SK-N-SH (cell line): ENCODE results near the gene BCR. TPM values are rescaled to one million over a fixed set of nuclear protein-coding genes. Genes with fewer than 3 reads are reported as not detected.

Experiments used
- CTCF ChIA-PET: fragments of 300-600, 350-600 bp; formaldehyde crosslinking; extraction: SDS; loops from one replicate; lab custom pipeline; 2021; lab: Yijun Ruan, JAX
- POLR2A ChIA-PET: fragments of 350-600 bp; sonication (Branson Sonifier 250); formaldehyde crosslinking; extraction: SDS; loops from one replicate; lab custom pipeline; 2020; ENCODE audit warnings: antibody characterized with exemption, inconsistent platforms; lab: Yijun Ruan, JAX
- DNase-seq: peaks from one replicate; pipeline ENCODE4 v3.0.0; 2012
- H2AFZ ChIP-seq: fragments of 200-600 bp; sonication (generic); 2 replicates; pipeline ENCODE4 v1.8.1; 2016; ENCODE audit warnings: antibody characterized with exemption, mild to moderate bottlenecking, low read depth
- H3F3A ChIP-seq: fragments of 200-600 bp; sonication (generic); replicated peaks from 2 replicates; pipeline ENCODE3; 2016; ENCODE audit warnings: antibody characterized with exemption, mild to moderate bottlenecking; ENCODE audit not compliant: insufficient read depth
- H3K27ac ChIP-seq, 2 experiments: fragments of 200-500 bp in 1 of 2; fragments of 200-600 bp in 1 of 2; sonication (Bioruptor generic) in 1 of 2; sonication (generic), shearing (Covaris generic) in 1 of 2; 2 replicates each; pipeline versions ENCODE4 v1.5.1 to v1.6.1; 2014 to 2016; ENCODE audit warnings: low read depth in 2 of 2, inconsistent platforms in 1 of 2, low read length in 1 of 2, mild to moderate bottlenecking in 1 of 2, mixed read lengths in 1 of 2
- H3K27me3 ChIP-seq: fragments of 200-600 bp; sonication (generic), shearing (Covaris generic); 2 replicates; pipeline ENCODE4 v1.6.1; 2016; ENCODE audit warnings: mixed run types; ENCODE audit not compliant: insufficient read depth
- H3K36me3 ChIP-seq, 2 experiments: fragments of 200-500 bp in 1 of 2; fragments of 200-600 bp in 1 of 2; sonication (Bioruptor generic) in 1 of 2; sonication (generic) in 1 of 2; replicated peaks in 1 of 2; 2 replicates each; pipeline versions ENCODE3 to v1.5.1; 2014 to 2016; ENCODE audit warnings: low read length in 1 of 2, mild to moderate bottlenecking in 1 of 2; ENCODE audit not compliant: insufficient read depth in 2 of 2, control insufficient read depth in 1 of 2
- H3K4me1 ChIP-seq, 2 experiments: fragments of 200-500 bp in 1 of 2; fragments of 200-600 bp in 1 of 2; sonication (Bioruptor generic) in 1 of 2; sonication (generic), shearing (Covaris generic) in 1 of 2; 2 replicates each; pipeline versions ENCODE4 v1.5.1 to v1.6.1; 2014 to 2016; ENCODE audit warnings: low read depth in 1 of 2, low read length in 1 of 2, mixed run types in 1 of 2; ENCODE audit not compliant: insufficient read depth in 2 of 2, control insufficient read depth in 1 of 2
- H3K4me2 ChIP-seq: fragments of 200-600 bp; sonication (generic), shearing (Covaris generic); 2 replicates; pipeline ENCODE4 v1.6.1; 2017; ENCODE audit warnings: mixed run types
- H3K4me3 ChIP-seq, 2 experiments: fragments of 200-500 bp in 1 of 2; fragments of 200-600 bp in 1 of 2; sonication (Bioruptor generic) in 1 of 2; sonication (generic), shearing (Covaris generic) in 1 of 2; 2 replicates each; pipeline versions ENCODE4 v1.5.1 to v1.8.1; 2014 to 2016; ENCODE audit warnings: low read depth in 2 of 2, inconsistent platforms in 1 of 2, low read length in 1 of 2, mild to moderate bottlenecking in 1 of 2, mixed read lengths in 1 of 2, moderate library complexity in 1 of 2
- H3K79me2 ChIP-seq: fragments of 200-600 bp; sonication (generic); 2 replicates; pipeline ENCODE4 v1.8.1; 2017; ENCODE audit warnings: mild to moderate bottlenecking; ENCODE audit not compliant: insufficient read depth
- H3K9ac ChIP-seq: fragments of 200-600 bp; sonication (generic); 2 replicates; pipeline ENCODE4 v1.6.1; 2017; ENCODE audit warnings: mixed run types
- H3K9me2 ChIP-seq: fragments of 200-600 bp; sonication (generic); 2 replicates; pipeline ENCODE4 v1.6.1; 2017; ENCODE audit warnings: mixed run types
- H3K9me3 ChIP-seq: fragments of 200-600 bp; sonication (generic); 2 replicates; pipeline ENCODE4 v1.6.1; 2017; ENCODE audit warnings: mixed run types, mild to moderate bottlenecking, moderate library complexity
- H4K20me1 ChIP-seq: fragments of 200-600 bp; sonication (generic); 2 replicates; pipeline ENCODE4 v1.6.1; 2017; ENCODE audit warnings: mild to moderate bottlenecking, mixed run types; ENCODE audit not compliant: insufficient read depth
- EP300 ChIP-seq, 2 experiments: IDR thresholded peaks; 2 replicates each; pipeline versions ENCODE4 v1.4.0 to v1.6.1; 2012; ENCODE audit warnings: borderline replicate concordance in 1 of 2, low read depth in 1 of 2, low read length in 1 of 2
- FOSL2 ChIP-seq: IDR thresholded peaks from 2 replicates; pipeline ENCODE4 v1.4.0; 2012; ENCODE audit warnings: low read depth, mild to moderate bottlenecking, moderate library complexity, borderline replicate concordance
- FOXJ3 ChIP-seq: sonication (generic); formaldehyde crosslinking; IDR thresholded peaks from 2 replicates; pipeline ENCODE4 v1.5.1; 2020; ENCODE audit warnings: mild to moderate bottlenecking, missing genetic modification reagents
- FOXM1 ChIP-seq: IDR thresholded peaks from 2 replicates; pipeline ENCODE4 v1.4.0; 2012; ENCODE audit warnings: low read depth, mild to moderate bottlenecking
- GATA2 ChIP-seq: sonication (generic); formaldehyde crosslinking; IDR thresholded peaks from 2 replicates; pipeline ENCODE4 v1.5.0; 2020; ENCODE audit warnings: mild to moderate bottlenecking, missing genetic modification reagents
- JUND ChIP-seq: IDR thresholded peaks from 2 replicates; pipeline ENCODE4 v1.4.0; 2012
- MEF2A ChIP-seq: IDR thresholded peaks from 2 replicates; pipeline ENCODE4 v1.4.0; 2012; ENCODE audit warnings: low read depth, borderline replicate concordance
- MXI1 ChIP-seq: IDR thresholded peaks from 2 replicates; pipeline ENCODE4 v1.6.1; 2012; ENCODE audit warnings: mild to moderate bottlenecking, low read depth, low read length, improper control_type of control experiment
- NRF1 ChIP-seq: IDR thresholded peaks from 2 replicates; pipeline ENCODE4 v1.6.1; 2012; ENCODE audit warnings: low read depth, mild to moderate bottlenecking, low read length
- POLR2AphosphoS5 ChIP-seq: IDR thresholded peaks from 2 replicates; pipeline ENCODE4 v1.6.1; 2012; ENCODE audit warnings: low read depth, low read length
- RAD21 ChIP-seq: IDR thresholded peaks from 2 replicates; pipeline ENCODE4 v1.6.1; 2012; ENCODE audit warnings: mild to moderate bottlenecking, low read length
- RCOR1 ChIP-seq: fragments of 150-350 bp; IDR thresholded peaks from 2 replicates; pipeline ENCODE4 v1.6.1; 2017; ENCODE audit warnings: antibody characterized with exemption, low read length
- SIN3A ChIP-seq: IDR thresholded peaks from 2 replicates; pipeline ENCODE4 v1.6.1; 2012; ENCODE audit warnings: low read depth, mild to moderate bottlenecking, low read length, moderate library complexity, borderline replicate concordance
- SMC3 ChIP-seq: IDR thresholded peaks from 2 replicates; pipeline ENCODE4 v1.6.1; 2012; ENCODE audit warnings: low read depth, low read length, improper control_type of control experiment
- YY1 ChIP-seq: IDR thresholded peaks from 2 replicates; pipeline ENCODE4 v1.4.0; 2012; ENCODE audit warnings: low read depth, mild to moderate bottlenecking
- WGBS: methylation state at CpG from one replicate; pipeline ENCODE4 v1.1.6; 2017; ENCODE audit warnings: low lambda C conversion rate; 5-methylcytosine and 5-hydroxymethylcytosine counted together
- polyA plus RNA-seq, 3 experiments: library from polyadenylated mRNA; depleted of rRNA; stranded (reverse); fragments of >200 nt; gene quantifications; 2 replicates each; pipeline ENCODE4 v1.2.3, GENCODE V29; 2012
- TF ChIP-seq, protein P1 (sequence below): fragments of 150-350 bp; IDR thresholded peaks from 2 replicates; pipeline ENCODE4 v1.6.1; 2017; ENCODE audit warnings: antibody characterized with exemption, low read length, low read depth, borderline replicate concordance
- TF ChIP-seq, protein P2 (sequence below): IDR thresholded peaks from 2 replicates; pipeline ENCODE4 v1.4.0; 2012; ENCODE audit warnings: low read depth
- TF ChIP-seq, protein P3 (sequence below): IDR thresholded peaks from 2 replicates; pipeline ENCODE4 v1.4.0; 2012; ENCODE audit warnings: low read depth, borderline replicate concordance
- TF ChIP-seq, protein P4 (sequence below): IDR thresholded peaks from 2 replicates; pipeline ENCODE4 v1.6.1; 2012; ENCODE audit warnings: mild to moderate bottlenecking, low read depth, low read length, moderate library complexity

The BCR gene
- polyA plus RNA-seq, 1 of the 3 experiments (the other 2 are of a cell fraction), result 50.9 TPM

DNA sequence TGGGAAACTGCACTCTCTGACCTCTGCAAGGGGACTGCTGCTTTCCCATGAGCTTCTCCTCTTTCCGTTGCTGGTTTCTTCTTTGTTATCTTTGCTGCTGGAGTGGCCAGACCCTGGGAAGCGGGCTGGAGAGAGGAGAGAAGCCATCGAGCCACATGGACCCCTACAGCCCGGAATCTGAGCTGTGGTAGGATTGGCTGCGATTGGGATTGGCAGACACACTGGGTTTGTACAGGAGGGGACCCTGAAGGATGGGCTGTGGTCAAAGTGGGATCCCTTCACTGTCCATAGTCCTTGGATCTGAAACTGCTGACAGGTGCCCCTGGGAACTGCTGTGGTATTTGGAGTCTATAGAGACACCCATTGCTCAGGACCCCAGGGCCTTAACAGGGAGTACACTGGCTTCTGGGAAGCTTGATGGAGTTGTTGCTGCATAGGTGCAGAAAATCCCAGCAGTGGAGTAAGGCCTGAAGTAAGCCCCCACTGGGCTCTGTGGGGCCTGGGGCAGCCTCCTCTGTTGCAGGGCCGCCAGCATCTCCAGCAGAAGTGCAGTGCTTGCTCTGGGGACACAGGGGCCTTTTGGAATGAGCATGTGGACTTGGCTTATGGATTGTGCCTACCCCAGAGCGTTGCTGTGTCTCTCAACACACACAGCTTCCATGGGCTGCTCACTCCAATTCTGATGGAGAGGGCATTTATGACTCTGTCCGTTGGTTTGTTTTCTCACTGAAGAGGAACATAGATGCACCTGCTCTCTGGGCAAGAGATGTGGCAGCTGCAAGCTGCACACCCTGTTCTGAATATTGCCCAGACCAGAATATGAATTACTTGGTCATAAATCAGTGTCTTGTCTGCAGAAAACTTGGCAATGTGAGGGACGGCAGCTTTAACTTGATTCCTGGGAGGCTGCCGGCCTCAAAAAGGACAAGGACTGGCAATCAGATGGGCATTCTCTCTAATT lies 32.0 kb downstream of the BCR start:
- Histone ChIP-seq H3K9me2 (no peaks in the 10 kb centered on the region), H3K79me2 (peaks cover 84% of the 10 kb centered on the region; the same call in 1 of the 2 replicates), H3K4me2 (no peak overlapping the region), H3K4me1 (peaks cover 11 to 40% of the 10 kb centered on the region in 2 experiments; a peak in 3 of 4 replicates), H3K9me3 (no peaks in the 10 kb centered on the region), H3K4me3 (no peak overlapping the region), H4K20me1 (peaks cover 59% of the 10 kb centered on the region), H3K27me3 (no peaks in the 10 kb centered on the region), H3F3A (no peaks in the 10 kb centered on the region), H2AFZ (no peak overlapping the region), H3K27ac (0 out of 4 replicates have a peak overlapping the region, but pooled peaks of 1 of the 2 experiments have one; percentile 39), H3K9ac (no peak overlapping the region), H3K36me3 (no peaks in the 10 kb centered on the region)
- TF ChIP-seq SMC3 (no peak), SIN3A (no peak), MXI1 (no peak), RAD21 (no peak), FOXM1 (no peak), RCOR1 (no peak), GATA2 (CRISPR knock-in tag) (no peak), FOSL2 (no peak), JUND (no peak)
- TF ChIP-seq, protein P1, sequence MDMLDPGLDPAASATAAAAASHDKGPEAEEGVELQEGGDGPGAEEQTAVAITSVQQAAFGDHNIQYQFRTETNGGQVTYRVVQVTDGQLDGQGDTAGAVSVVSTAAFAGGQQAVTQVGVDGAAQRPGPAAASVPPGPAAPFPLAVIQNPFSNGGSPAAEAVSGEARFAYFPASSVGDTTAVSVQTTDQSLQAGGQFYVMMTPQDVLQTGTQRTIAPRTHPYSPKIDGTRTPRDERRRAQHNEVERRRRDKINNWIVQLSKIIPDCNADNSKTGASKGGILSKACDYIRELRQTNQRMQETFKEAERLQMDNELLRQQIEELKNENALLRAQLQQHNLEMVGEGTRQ, result no peak
- no peak for DNase-seq
- POLR2A ChIA-PET, result no interaction called here
- WGBS, result 91% methylated on average over 9 of the region's 10 CpGs
- CTCF ChIA-PET, result interaction anchor here (0.8 to 1.7 kb wide), 4 partner anchors 34 to 70 kb away, joined by 3 to 8 read pairs (median 4); no protein-coding TSS in a partner anchor

DNA sequence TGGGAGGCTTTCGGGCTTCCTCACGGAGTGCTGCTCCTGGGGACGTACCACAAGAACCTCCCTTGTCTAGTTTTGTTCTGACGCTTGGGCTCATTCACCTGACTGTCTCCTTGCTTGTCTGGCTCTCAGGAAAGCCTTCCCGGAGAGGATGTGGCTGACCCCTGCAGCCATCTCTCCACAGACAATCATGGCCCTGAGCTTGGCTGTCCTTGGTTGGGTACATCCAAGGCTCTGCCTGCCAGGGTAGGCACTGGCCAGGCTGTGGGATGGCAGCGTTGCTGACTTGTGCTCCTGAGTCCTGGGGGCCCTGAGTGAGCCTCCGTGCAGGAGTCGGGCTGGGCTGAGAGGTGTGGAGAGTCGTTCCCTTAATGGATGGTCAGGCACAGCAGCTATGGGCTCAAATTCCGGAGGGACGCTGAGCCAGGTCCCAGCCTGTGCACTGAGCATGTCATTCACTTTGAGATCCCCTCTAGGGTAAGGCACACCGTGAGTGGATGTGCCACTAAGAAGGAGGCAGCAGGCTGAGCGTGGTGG lies 32.8 kb downstream of the BCR start:
- Histone ChIP-seq H3K79me2 (peaks cover 85% of the 10 kb centered on the region; the same call in 1 of the 2 replicates), H3K27me3 (no peaks in the 10 kb centered on the region), H3K4me3 (no peak overlapping the region), H3K9ac (no peak overlapping the region), H3K9me2 (no peaks in the 10 kb centered on the region), H3K36me3 (no peaks in the 10 kb centered on the region), H4K20me1 (peaks cover 66% of the 10 kb centered on the region), H3K27ac (peak overlapping the region in 1 of 2 experiments; percentile 39; a peak in 1 of 4 replicates), H2AFZ (no peak overlapping the region), H3K4me2 (no peak overlapping the region), H3K4me1 (peaks cover 11 to 41% of the 10 kb centered on the region in 2 experiments; a peak in 3 of 4 replicates), H3F3A (no peaks in the 10 kb centered on the region), H3K9me3 (no peaks in the 10 kb centered on the region)
- WGBS, result 99% methylated on average over 12 of the region's 13 CpGs
- ChIA-PET POLR2A (no interaction called here), CTCF (interaction anchor here (1.0 to 1.7 kb wide), 2 partner anchors 10 to 69 kb away, joined by 6 to 8 read pairs; no protein-coding TSS in a partner anchor)
- DNase-seq, result no peak
- TF ChIP-seq, protein P2, sequence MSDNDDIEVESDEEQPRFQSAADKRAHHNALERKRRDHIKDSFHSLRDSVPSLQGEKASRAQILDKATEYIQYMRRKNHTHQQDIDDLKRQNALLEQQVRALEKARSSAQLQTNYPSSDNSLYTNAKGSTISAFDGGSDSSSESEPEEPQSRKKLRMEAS, result no peak
- TF ChIP-seq YY1, result no peak
- TF ChIP-seq FOXJ3, result no peak
- no peak for TF ChIP-seq POLR2AphosphoS5
- TF ChIP-seq, protein P1, result no peak
- TF ChIP-seq, protein P3, sequence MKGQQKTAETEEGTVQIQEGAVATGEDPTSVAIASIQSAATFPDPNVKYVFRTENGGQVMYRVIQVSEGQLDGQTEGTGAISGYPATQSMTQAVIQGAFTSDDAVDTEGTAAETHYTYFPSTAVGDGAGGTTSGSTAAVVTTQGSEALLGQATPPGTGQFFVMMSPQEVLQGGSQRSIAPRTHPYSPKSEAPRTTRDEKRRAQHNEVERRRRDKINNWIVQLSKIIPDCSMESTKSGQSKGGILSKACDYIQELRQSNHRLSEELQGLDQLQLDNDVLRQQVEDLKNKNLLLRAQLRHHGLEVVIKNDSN, result no peak
- TF ChIP-seq, protein P4, sequence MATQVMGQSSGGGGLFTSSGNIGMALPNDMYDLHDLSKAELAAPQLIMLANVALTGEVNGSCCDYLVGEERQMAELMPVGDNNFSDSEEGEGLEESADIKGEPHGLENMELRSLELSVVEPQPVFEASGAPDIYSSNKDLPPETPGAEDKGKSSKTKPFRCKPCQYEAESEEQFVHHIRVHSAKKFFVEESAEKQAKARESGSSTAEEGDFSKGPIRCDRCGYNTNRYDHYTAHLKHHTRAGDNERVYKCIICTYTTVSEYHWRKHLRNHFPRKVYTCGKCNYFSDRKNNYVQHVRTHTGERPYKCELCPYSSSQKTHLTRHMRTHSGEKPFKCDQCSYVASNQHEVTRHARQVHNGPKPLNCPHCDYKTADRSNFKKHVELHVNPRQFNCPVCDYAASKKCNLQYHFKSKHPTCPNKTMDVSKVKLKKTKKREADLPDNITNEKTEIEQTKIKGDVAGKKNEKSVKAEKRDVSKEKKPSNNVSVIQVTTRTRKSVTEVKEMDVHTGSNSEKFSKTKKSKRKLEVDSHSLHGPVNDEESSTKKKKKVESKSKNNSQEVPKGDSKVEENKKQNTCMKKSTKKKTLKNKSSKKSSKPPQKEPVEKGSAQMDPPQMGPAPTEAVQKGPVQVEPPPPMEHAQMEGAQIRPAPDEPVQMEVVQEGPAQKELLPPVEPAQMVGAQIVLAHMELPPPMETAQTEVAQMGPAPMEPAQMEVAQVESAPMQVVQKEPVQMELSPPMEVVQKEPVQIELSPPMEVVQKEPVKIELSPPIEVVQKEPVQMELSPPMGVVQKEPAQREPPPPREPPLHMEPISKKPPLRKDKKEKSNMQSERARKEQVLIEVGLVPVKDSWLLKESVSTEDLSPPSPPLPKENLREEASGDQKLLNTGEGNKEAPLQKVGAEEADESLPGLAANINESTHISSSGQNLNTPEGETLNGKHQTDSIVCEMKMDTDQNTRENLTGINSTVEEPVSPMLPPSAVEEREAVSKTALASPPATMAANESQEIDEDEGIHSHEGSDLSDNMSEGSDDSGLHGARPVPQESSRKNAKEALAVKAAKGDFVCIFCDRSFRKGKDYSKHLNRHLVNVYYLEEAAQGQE, result no peak
- no peak for TF ChIP-seq EP300 (IDR thresholded peaks at IDR 0.05; ENCODE audit: borderline replicate concordance in 1 of 2, low read depth in 1 of 2, low read length in 1 of 2)
- TF ChIP-seq GATA2 (CRISPR knock-in tag), result no peak
- no peak for TF ChIP-seq MEF2A
- TF ChIP-seq NRF1, result no peak
- no peak for TF ChIP-seq RCOR1
